Right lobe of liver (tissue), 4 donors: ENCODE data around the gene KRTAP19-4.

Source experiments
- CTCF ChIP-seq, 4 donors: fragments of 200-600 bp in 3 of 4; fragments of 450-650 bp in 1 of 4; IDR thresholded peaks; one replicate each; pipeline versions ENCODE4 v1.5.1 to v1.8.0; 2016 to 2022; ENCODE audit warnings: antibody characterized with exemption in 4 of 4, mild to moderate bottlenecking in 2 of 4
- POLR2A ChIP-seq: fragments of 450-650 bp; IDR thresholded peaks from one replicate; pipeline ENCODE4 v1.6.1; 2017; ENCODE audit warnings: antibody characterized with exemption, mild to moderate bottlenecking
- donor health status: DM: no; HTN: no; CAD: no.
- donor health status: DM: no; HTN: no; CAD: no.
- donor health status: DM: no; HTN: yes; CAD: no.

GRCh38 chr21:30497065-30497464 is at the start of gene KRTAP19-4:
- TF ChIP-seq POLR2A (no peak), CTCF (IDR thresholded peaks at IDR 0.05) (no peak)
